HG03342 (cell line): Measurements from ENCODE around the gene CACNB3.
"Not testable (repeated sequence)": the region's sequence is repeated elsewhere in the genome, so short reads cannot be mapped to it uniquely, and the experiment has no call there.

Experiments
- ATAC-seq: cut with Tn5 transposase; IDR thresholded peaks from one replicate; pipeline ENCODE4 v1.9.1; 2021; ENCODE audit warnings: mild to moderate bottlenecking, moderate library complexity; ENCODE audit not compliant: unreplicated experiment

CACNB3 gene

DNA sequence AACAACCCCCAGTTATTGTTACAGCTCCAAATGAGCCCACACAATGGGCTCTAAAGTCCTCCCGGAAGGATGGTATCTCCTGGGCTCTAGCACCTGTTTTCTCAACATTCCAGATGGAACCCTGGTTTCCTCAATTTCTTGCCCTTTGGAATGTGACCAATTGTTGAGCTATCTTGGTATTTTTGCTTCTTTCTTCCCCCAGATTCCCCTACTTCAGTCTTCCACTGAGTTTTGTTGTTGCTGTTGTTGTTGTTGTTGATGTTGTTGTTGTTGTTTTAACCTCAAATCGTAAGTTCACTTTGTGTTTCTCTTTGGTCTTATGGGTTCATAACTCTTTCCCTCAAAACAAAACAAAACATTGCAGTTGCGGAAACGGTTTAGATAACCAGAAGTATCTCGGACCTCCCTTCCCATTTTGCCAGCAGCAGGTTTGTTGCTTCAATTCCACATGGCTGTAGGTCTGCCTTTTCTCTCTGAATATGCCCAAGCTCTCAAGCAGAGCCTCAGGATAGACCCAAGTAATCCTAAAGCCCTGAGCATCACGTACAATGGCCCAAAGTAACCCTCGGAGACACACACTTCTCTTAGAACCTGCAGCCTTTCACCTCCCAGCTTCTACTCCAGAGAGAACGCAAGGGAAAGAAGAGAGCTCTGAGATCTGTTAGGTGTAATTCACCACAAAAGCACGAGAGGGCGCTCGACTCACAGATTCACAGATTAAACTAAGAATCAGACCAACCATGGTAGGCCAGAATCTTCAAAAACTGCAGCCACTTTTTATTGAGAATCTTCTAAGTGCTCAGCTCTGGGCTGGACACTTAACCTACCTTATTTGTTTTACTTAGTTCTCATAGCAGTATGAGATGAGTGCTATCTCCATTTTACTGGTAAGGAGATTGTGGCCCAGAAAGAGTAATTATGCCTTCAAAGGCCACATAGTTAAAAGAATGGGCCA is 34.7 kb downstream of the CACNB3 start:
- ATAC-seq, result no peak

DNA sequence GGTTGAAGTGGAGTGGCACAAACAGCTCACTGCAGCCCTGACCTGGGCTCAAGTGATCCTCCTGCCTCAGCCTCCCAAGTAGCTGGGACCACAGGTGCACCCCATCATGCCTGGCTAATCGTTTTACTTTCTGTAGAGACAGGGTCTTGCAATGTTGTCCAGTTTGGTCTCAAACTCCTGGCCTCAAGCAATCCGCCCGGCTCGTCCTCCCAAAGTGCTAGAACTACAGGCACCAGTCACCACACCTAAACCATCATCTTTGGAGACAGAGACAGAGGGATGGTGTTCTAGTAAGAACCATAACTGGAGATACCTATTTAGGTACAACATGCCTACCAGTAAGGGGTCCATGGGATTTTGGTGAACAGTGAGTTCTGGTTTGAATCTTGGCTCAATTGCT is 36.2 kb downstream of the CACNB3 start:
- ATAC-seq, result no peak

DNA sequence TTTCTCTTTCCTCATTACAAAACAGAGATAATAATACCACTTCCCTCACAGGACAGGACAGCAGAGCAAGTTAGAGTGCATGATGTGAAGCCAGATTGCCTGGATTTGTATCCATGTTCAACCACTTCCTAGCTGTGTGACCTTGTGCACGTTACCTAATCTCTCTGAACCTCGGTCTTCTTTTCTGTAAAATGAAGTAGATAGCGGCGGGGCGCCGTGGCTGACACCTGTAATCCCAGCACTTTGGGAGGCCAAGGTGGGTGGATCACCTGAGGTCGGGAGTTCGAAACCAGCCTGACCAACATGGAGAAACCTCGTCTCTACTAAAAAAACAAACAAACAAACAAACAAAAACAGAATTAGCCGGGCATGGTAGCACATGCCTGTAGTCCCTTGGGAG is 36.6 kb downstream of the CACNB3 start:
- ATAC-seq, result not testable (repeated sequence)

DNA sequence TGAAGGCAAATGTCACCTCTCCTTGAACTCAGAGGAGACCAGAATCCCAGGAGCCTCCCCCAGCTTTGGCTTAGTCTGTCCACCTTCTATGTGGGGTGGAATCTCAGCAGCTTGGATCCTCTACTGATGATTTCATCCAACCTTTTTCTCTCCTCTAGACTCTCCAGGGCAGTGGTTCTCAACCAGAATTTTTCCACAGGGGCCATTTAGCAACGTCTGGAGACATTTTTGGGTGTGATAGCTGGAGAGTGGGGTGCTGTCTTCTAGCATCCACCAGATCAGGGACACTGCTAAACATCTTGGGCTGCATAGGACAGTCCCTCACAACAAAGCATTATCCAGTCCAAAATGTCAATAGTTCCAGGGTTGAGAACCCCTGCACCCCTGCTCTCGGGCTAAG is 38.1 kb downstream of the CACNB3 start:
- ATAC-seq, result no peak

DNA sequence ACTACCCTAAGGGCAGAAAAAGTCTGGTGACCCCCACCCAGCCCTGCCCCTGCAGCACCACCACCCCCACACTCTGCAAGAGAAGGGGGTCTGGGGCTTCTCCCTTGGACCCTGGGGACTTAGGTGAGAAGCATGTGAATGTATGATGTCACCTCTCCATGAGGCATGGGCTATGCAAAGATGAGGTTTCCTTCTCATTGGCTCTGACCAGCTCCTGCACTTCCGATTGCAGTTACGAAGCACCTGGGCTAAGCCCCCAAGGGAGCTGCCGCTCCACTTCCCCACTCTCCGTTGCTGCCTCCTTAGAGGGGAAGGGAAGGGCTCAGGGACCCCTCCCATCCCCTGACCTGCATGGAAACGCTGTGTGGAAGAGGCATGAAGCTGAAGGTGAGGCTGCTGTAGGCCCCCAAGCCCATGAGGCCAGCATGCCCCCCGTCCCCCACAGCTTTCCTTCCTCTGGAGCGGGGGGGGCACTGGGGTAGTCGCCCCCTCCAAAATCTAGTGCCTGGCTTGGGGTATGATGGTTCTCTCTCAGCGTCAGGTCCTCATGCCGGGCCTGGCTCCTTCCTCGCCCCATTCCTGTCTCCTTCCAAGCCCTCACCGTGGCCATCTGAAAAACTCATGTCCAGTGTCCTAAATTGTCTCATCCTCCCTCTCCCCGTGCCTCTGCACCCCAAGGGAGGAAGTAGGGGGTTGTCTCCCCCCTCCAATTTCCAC is 39.1 kb downstream of the CACNB3 start:
- ATAC-seq, result no peak

DNA sequence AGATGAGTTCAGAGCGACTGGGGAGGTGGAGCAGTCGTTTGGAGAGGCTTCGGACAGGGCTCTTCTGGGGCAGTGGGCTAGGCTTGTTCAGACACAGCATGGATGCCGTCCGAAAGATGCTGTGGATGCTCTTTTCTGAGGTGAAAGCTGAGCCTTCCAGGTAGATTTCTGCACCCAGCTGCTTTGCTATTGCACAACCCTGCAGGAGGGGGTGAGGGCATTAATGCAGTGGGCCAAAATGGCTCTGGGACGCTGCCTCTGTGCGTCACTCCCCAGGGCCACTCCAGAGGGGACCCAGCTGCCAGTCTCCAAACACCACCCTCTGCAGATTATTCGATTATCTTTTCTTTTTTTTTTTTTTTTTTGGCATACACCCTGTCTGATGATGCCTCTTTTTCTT is 39.7 kb downstream of the CACNB3 start:
- ATAC-seq, result no peak

DNA sequence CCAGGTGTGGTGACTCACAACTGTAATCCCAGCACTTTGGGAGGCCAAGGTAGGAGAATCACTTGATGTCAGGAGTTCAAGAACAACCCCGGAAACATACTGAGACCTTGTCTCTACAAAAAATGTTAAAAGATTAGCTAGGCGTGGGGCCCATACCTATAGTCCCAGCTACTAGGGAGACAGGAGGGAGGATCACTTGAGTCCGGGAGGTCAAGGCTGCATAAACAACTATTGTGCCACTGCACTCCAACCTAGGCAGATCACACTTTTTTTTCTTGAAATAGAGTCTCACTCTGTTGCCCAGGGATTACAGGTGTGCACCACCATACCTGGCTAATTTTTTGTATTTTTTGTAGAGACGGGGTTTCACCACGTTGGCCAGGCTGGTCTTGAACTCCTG is 41.3 kb downstream of the CACNB3 start:
- no peak for ATAC-seq

DNA sequence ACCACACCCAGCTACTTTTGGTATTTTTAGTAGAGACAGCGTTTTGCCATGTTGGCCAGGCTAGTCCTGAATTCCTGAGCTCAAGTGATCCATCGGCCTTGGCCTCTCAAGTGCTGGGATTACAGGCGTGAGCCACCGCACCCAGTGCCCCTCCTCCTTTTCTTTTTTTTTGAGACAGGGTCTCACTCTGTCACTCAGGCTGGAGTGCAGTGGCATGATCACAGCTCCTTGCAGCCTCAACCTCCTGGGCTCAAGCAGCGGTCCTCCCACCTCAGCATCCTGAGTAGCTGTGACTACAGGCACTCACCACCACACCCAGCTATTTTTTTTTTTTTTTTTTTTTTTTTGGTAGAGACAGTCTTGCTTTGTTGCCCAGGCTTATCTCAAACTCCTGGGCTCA is 41.9 kb downstream of the CACNB3 start:
- ATAC-seq, result not testable (repeated sequence)

DNA sequence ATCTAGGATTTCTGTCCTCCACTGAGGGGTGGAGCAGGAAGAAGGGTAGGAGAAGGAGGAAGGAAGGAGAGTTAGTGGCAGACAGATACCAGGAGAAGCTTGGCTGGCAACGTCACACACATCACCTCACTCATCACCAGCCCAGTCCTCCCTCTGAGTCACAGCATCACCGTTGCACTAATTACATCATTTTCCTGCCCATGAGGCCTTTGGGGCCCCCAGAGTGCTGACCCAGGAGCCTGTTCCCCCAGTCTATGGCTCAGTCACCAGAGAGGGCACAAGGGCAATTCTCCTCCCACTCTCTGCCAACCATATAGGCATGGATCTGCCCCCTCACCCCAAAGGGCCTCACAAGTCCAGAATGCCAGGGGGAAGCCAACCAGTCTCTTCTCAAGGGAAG is 42.8 kb downstream of the CACNB3 start:
- no peak for ATAC-seq

DNA sequence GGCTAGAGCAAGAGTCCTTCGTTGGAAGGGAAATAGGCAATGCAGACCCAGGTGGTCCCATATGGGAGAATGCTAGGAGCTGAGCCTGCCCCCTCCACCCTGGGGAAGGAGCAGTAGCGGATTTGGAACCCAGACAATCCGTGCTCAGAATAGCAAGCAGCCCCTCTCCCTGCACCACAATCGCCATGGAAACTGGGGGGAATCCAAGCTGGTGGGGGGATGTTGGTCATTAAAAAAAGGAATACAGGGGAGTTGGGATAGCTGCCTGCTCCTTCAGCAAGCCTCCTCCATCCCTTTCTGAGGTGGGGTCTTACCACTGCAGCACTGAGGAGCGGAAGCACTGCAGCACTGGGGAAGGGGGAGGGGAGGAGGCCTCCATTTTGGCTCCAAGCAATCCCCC is 44.5 kb downstream of the CACNB3 start:
- ATAC-seq, result no peak

DNA sequence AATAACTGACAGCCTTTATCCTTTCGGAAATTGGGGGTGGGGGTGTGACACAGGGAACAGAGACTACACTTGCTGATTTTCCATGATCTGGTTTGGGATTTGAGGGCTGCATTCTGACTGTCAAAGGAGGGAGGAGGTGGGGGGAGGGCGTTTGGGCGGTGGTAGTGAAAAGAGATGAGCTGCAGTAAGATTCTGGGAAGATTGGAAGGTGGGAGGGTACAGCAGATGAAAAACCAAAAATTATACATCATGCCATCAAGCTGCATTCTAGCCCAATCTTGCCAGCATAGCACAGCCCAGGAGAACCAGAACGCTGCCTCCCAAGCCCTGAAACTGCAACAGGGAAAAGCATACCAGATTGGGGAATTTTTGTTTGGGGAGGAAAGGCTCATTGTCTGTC is 45.0 kb downstream of the CACNB3 start:
- ATAC-seq, result no peak

DNA sequence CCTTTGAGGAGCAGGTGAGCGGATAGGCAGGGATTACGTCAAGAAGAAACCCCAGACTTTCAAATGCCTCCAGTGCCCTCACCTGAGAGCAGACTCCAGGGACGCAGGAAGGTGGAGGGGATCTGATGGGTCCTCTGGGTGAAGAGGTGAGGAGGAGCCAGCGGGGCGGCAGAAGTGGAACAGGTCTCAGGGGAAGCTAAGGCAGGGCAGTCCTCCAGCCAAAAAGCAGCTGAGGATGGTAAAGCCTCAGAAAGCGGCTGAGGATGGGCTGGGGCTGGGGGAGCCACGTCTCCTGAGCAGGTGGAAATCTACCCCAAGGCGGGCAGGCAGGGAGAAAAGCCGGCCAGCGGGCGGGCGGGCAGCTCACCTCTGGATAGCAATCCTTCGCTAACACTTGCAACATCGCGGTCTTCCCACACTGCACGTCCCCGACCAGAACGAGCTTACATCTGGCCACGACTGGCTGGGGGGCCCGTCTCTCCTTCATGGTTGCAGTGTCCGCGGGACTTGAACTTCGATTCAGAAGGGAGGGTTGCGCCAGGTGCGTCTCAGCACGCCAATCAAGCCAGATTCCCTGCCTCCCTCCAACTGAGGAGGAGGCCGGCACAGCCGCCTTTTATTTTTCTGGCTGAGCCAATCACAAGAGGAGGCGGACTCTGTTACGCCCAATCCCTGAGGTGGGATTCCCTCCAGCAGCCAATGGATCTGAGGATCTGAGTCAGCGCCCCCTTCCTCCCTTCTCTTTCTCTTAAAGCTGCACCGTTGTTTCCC is 47.2 kb downstream of the CACNB3 start, which contains the start of gene RND1:
Gene RND1, minus strand, starts transcription at position 590 of the 771 bp plus-strand sequence. Its CDS starts 103 bp downstream, at position 487.
- ATAC-seq, result peak; percentile 94

DNA sequence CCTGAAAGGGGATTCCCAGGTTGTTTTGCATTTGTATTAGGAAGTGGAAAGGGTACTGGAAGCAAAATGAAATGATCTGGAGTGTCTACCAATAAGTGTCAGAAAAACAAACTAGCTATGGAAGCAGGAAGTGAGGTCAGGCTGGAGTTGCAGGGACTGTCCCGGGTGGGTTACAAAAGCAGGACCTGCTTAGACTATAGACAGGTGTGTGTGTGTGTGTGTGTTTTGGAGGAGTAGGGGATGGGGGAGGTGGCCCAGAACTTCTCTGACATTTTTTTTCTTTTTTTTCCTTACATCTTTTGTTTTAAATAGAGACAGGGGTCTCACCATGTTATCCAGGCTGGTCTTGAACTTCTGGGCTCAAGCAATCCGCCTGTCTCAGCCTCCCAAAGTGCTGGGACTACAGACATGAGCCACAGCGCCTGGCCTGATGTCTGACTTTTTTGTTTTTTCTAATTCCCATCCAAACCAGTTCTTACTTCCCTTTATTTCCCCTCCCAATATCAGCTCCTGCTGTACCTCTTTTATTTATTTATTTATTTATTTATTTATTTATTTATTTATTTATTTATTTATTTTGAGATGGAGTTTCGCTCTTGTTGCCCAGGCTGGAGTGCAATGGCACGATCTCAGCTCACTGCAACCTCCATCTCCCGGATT is 47.9 kb downstream of the CACNB3 start:
- no peak for ATAC-seq

DNA sequence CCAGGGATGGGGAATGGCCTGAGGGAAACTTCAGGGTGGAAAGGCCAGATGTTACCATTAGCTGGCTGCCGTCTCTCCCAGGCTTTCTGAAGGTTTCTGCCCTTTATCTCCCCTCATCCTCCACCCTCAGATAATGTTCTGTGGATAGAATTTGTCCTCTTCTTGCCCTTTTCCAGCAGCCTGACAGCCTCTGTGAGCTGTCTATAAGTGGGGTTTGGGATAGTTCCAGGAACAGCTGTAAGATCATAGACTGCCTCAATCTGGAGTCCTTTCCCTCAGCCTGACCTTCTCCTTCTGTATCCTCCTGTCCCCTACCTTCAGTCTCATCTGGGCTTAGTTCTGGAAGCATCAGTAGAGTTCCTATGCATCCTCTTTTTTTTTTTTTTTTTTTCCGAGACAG is 50.2 kb downstream of the CACNB3 start:
- no peak for ATAC-seq

DNA sequence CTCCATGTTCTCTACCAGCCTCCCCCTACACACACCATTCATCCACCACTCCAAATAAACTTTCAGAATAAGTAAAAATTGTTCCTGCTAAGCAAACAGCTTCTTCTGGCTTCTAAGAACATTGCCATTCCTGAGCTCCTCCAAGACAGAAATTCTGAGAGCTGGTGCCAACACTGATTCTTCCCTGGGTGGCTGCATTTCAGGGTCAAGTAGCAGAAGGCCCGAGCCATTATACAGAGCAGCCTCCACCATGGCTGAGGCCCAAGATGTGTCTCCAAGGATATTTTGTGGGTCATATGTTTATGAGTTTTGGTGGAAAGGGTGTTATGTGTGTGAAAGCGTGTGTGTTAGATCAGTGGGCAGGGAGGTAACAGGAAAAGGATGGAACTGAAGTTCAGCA is 50.9 kb downstream of the CACNB3 start:
- ATAC-seq, result no peak

DNA sequence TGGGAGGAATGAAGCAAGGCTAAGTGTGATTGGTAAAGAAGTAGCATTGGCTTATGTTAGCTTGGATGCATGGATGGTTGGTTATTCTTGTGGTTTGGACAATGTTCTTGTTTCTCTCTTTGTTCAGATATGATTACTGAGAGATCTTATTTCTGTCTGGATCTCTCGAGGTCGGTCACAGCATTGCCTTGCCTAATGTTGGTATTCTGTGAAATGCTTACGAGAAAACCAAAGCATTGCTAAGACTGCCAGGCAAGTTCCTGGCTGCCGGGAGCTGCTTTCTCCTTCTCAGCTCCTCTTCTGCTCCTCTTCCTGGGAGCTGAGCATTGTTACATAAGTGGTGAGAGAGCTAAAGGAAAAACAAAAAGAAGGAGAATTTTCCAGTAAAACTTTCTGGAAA is 54.8 kb downstream of the CACNB3 start:
- ATAC-seq, result no peak

DNA sequence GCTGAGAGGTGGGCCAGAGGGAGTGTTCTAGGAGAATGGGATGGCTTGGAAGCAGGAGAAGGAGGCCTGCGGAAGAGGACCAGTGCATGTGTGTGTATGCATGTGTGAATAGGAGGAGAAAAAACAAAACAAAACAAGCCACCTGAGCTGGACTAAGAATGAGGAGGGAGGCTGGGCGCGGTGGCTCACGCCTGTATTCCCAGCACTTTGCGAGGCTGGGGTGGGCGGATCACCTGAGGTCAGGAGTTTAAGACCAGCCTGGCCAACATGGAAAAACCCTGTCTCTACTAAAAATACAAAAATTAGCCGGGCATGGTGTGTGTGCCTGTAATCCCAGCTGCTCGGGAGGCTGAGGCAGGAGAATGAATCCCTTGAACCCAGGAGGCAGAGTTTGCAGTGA is 55.2 kb downstream of the CACNB3 start:
- not testable (repeated sequence) for ATAC-seq

DNA sequence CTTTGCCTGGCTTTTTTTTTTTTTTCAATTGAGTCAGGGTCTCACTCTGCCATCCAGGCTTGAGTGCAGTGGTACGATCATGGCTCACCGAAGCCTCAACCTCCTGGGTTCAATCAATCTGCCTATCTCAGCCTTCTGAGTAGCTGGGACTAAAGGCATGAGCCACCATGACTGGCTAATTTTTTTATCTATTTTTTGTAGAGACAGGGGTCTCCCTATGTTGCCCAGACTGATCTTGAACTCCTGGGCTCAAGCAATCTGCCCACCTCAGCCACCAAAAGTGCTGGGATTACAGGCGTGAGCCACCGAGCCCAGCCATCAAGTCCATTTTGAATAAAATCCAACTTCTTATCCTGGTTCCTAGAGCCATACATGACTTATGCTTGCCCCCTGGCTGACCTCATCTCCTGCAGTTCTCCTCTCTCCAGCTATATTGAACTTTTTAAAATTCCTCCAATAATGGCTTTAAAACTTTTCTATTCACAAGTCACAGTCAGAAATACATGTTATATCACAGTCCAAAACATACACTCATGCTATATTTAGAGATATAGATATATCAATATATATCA is 57.7 kb downstream of the CACNB3 start:
- ATAC-seq, result no peak
